GM19467 (cell line): ENCODE data around the gene SLCO4C1.
"Not testable (repeated sequence)": the region's sequence is repeated elsewhere in the genome, so short reads cannot be mapped to it uniquely, and the experiment has no call there.

Source experiments
- ATAC-seq: cut with Tn5 transposase; IDR thresholded peaks from one replicate; pipeline ENCODE4 v1.9.1; 2021; ENCODE audit warnings: mild to moderate bottlenecking, moderate library complexity; ENCODE audit not compliant: unreplicated experiment

SLCO4C1 gene

GRCh38 chr5:102296178-102296817, at the start of gene SLCO4C1:
SLCO4C1 (minus strand) TSS chr5:102296284; CDS start chr5:102296262, 22 bp downstream.
- ATAC-seq, result peak; percentile 99

GRCh38 chr5:102341681-102342288, 45.7 kb upstream of the SLCO4C1 start:
- no peak for ATAC-seq

GRCh38 chr5:102324714-102325113, 28.6 kb upstream of the SLCO4C1 start:
- ATAC-seq, result no peak

- not testable (repeated sequence) for ATAC-seq
Observed at GRCh38 chr5:102318801-102319200, 22.7 kb upstream of the SLCO4C1 start.

GRCh38 chr5:102314328-102314727, 18.2 kb upstream of the SLCO4C1 start:
- ATAC-seq, result no peak

GRCh38 chr5:102313912-102314311, 17.8 kb upstream of the SLCO4C1 start:
- no peak for ATAC-seq

GRCh38 chr5:102312586-102313370, 16.7 kb upstream of the SLCO4C1 start:
- ATAC-seq, result no peak

- no peak for ATAC-seq
Observed at GRCh38 chr5:102309586-102309985, 13.5 kb upstream of the SLCO4C1 start.

GRCh38 chr5:102307232-102307631, 11.1 kb upstream of the SLCO4C1 start:
- no peak for ATAC-seq

GRCh38 chr5:102306121-102306520, 10.0 kb upstream of the SLCO4C1 start:
- no peak for ATAC-seq

- ATAC-seq, result peak; percentile 3
Observed at GRCh38 chr5:102295534-102296177, 428 bp downstream of the SLCO4C1 start.

- ATAC-seq, result no peak
Observed at GRCh38 chr5:102294886-102295395, 1.1 kb downstream of the SLCO4C1 start.

- ATAC-seq, result no peak
Observed at GRCh38 chr5:102290004-102290403, 6.1 kb downstream of the SLCO4C1 start.

- no peak for ATAC-seq
Observed at GRCh38 chr5:102289251-102289899, 6.7 kb downstream of the SLCO4C1 start.

GRCh38 chr5:102288630-102289029, 7.5 kb downstream of the SLCO4C1 start:
- no peak for ATAC-seq

GRCh38 chr5:102286476-102286875, 9.6 kb downstream of the SLCO4C1 start:
- no peak for ATAC-seq

GRCh38 chr5:102283102-102283797, 12.8 kb downstream of the SLCO4C1 start:
- ATAC-seq, result peak; percentile 58

GRCh38 chr5:102279711-102280110, 16.4 kb downstream of the SLCO4C1 start:
- ATAC-seq, result no peak

- ATAC-seq, result no peak
Observed at GRCh38 chr5:102278231-102278630, 17.9 kb downstream of the SLCO4C1 start.

GRCh38 chr5:102277144-102277543, 18.9 kb downstream of the SLCO4C1 start:
- ATAC-seq, result no peak
